A549 (cell line): Measurements from ENCODE around the gene ARHGAP10. TPM values are rescaled to one million over a fixed set of nuclear protein-coding genes. Genes with fewer than 3 reads are reported as not detected.
A peak's percentile ranks its signal among the peaks of the same experiment; 100 is the strongest.
"Not testable (repeated sequence)": the region's sequence is repeated elsewhere in the genome, so short reads cannot be mapped to it uniquely, and the experiment has no call there.

Experiments used
- ATAC-seq, 2 experiments: fragments of 200-7000 bp in 1 of 2; fragments of >200 bp in 1 of 2; cut with Nextera tagmentation in 1 of 2; cut with Tn5 transposase in 1 of 2; 3 replicates each; pipeline versions ENCODE4 v1.8.0 to v1.9.1; 2018 to 2020; ENCODE audit warnings: mild to moderate bottlenecking in 1 of 2, moderate library complexity in 1 of 2
- CTCF ChIA-PET: fragments of 300-600 bp; sonication (Branson Sonifier 250); formaldehyde crosslinking; extraction: SDS; loops from one replicate; lab custom pipeline; 2021; ENCODE audit warnings: antibody characterized with exemption, inconsistent platforms; lab: Yijun Ruan, JAX
- POLR2A ChIA-PET: fragments of 350-600 bp; formaldehyde crosslinking; extraction: SDS; loops from one replicate; lab custom pipeline; 2021; ENCODE audit warnings: antibody characterized with exemption, inconsistent platforms; lab: Yijun Ruan, JAX
- DNase-seq, 2 experiments: peaks; one replicate each; pipeline versions ENCODE4 v3.0.0 to v3.0.0-alpha.2; 2011 to 2016; ENCODE audit warnings: low read depth in 1 of 2, low spot score in 1 of 2
- FAIRE-seq: peaks from 2 replicates; lab custom pipeline; 2011; peaks lifted over from hg19 to GRCh38; lab: Jason Lieb, UNC
- H3K27ac ChIP-seq, 2 experiments: fragments of >200 bp; sonication (Bioruptor Twin); formaldehyde crosslinking; 3 replicates each; pipeline ENCODE4 v1.5.1; 2016 to 2017
- H3K4me1 ChIP-seq: fragments of >200 bp; sonication (Bioruptor Twin); formaldehyde crosslinking; 3 replicates; pipeline ENCODE4 v1.6.1; 2016
- H3K4me2 ChIP-seq: fragments of >200 bp; sonication (Bioruptor Twin); formaldehyde crosslinking; 3 replicates; pipeline ENCODE4 v1.6.1; 2016
- H3K4me3 ChIP-seq: fragments of >200 bp; sonication (Bioruptor Twin); formaldehyde crosslinking; 3 replicates; pipeline ENCODE4 v1.5.1; 2016
- H3K9me3 ChIP-seq: fragments of >200 bp; sonication (Bioruptor Twin); formaldehyde crosslinking; 3 replicates; pipeline ENCODE4 v1.6.1; 2016
- CBX8 ChIP-seq: fragments of 200-600 bp; sonication (generic); IDR thresholded peaks from 2 replicates; pipeline ENCODE4 v1.6.1; 2016
- CEBPB ChIP-seq, 2 experiments: fragments of >200 bp in 1 of 2; sonication (Bioruptor Twin) in 1 of 2; formaldehyde crosslinking in 1 of 2; IDR thresholded peaks; 2 replicates each; pipeline ENCODE4 v1.6.1; 2012 to 2016
- EP300 ChIP-seq, 2 experiments: fragments of >200 bp; sonication (Bioruptor Twin); formaldehyde crosslinking; IDR thresholded peaks; 2 replicates in 1 of 2; 3 replicates in 1 of 2; pipeline ENCODE4 v1.6.1; 2016 to 2017
- ESRRA ChIP-seq: fragments of 150-350 bp; IDR thresholded peaks from 2 replicates; pipeline ENCODE4 v1.6.1; 2014; ENCODE audit warnings: mild to moderate bottlenecking, low read length, borderline replicate concordance
- FOSB ChIP-seq: fragments of 250-450 bp; sonication (Bioruptor Pico); IDR thresholded peaks from 2 replicates; pipeline ENCODE4 v1.5.0; 2020; ENCODE audit warnings: mild to moderate bottlenecking, moderate library complexity
- HEYL ChIP-seq: fragments of 250-450 bp; sonication (Bioruptor Pico); IDR thresholded peaks from 2 replicates; pipeline ENCODE4 v1.8.0; 2021; ENCODE audit warnings: mild to moderate bottlenecking, moderate library complexity
- JUNB ChIP-seq: fragments of >200 bp; sonication (Bioruptor Twin); formaldehyde crosslinking; IDR thresholded peaks from 2 replicates; pipeline ENCODE4 v1.6.1; 2016
- MAZ ChIP-seq: fragments of 150-350 bp; IDR thresholded peaks from 2 replicates; pipeline ENCODE4 v1.6.1; 2014; ENCODE audit warnings: antibody characterized with exemption, low read depth, low read length, borderline replicate concordance
- POLR2A ChIP-seq: IDR thresholded peaks from 2 replicates; pipeline ENCODE4 v1.6.1; 2012; ENCODE audit warnings: mild to moderate bottlenecking, low read length
- SREBF2 ChIP-seq: fragments of 450-650 bp; IDR thresholded peaks from 2 replicates; pipeline ENCODE4 v1.6.1; 2014; ENCODE audit warnings: mild to moderate bottlenecking, moderate library complexity
- TFCP2L1 ChIP-seq: fragments of 250-450 bp; sonication (Bioruptor Pico); IDR thresholded peaks from 2 replicates; pipeline ENCODE4 v1.5.0; 2021; ENCODE audit warnings: mild to moderate bottlenecking
- TP53 ChIP-seq: fragments of 250-450 bp; sonication (Bioruptor Pico); IDR thresholded peaks from 2 replicates; pipeline ENCODE4 v1.5.0; 2021; ENCODE audit warnings: mild to moderate bottlenecking, moderate library complexity
- ZC3H11A ChIP-seq: fragments of 450-650 bp; IDR thresholded peaks from 2 replicates; pipeline ENCODE4 v1.6.1; 2014; ENCODE audit warnings: antibody characterized with exemption, mild to moderate bottlenecking
- ZFP36 ChIP-seq: fragments of 450-650 bp; IDR thresholded peaks from 2 replicates; pipeline ENCODE4 v1.6.1; 2014; ENCODE audit warnings: borderline replicate concordance; ENCODE audit not compliant: partially characterized antibody
- WGBS: methylation state at CpG from one replicate; pipeline ENCODE4 v1.1.6; 2017; ENCODE audit errors: missing lambda C conversion rate; 5-methylcytosine and 5-hydroxymethylcytosine counted together
- polyA plus RNA-seq, 4 experiments: library from polyadenylated mRNA; depleted of rRNA in 3 of 4; stranded (reverse); fragments of >200 nt; fragmentation: RNase III in 1 of 4; extraction: RNeasy Plus Mini Kit Qiagen cat#74134 plus additional on column Dnase treatment in 1 of 4; gene quantifications; 2 replicates in 3 of 4; 3 replicates in 1 of 4; pipeline ENCODE4 v1.2.3, GENCODE V29; 2011 to 2017
- TF ChIP-seq, protein P1 (sequence below): fragments of 250-450 bp; sonication (Bioruptor Pico); IDR thresholded peaks from 2 replicates; pipeline ENCODE4 v1.5.0; 2020; ENCODE audit warnings: low read depth, mild to moderate bottlenecking, moderate library complexity
- TF ChIP-seq, protein P2 (sequence below): IDR thresholded peaks from 2 replicates; pipeline ENCODE4 v1.6.1; 2012
- TF ChIP-seq, protein P3 (sequence below): IDR thresholded peaks from 2 replicates; pipeline ENCODE4 v1.6.1; 2012

The ARHGAP10 gene
- polyA plus RNA-seq, 2 of the 4 experiments (the other 2 are of a cell fraction) = 7.0 to 7.2 TPM

DNA sequence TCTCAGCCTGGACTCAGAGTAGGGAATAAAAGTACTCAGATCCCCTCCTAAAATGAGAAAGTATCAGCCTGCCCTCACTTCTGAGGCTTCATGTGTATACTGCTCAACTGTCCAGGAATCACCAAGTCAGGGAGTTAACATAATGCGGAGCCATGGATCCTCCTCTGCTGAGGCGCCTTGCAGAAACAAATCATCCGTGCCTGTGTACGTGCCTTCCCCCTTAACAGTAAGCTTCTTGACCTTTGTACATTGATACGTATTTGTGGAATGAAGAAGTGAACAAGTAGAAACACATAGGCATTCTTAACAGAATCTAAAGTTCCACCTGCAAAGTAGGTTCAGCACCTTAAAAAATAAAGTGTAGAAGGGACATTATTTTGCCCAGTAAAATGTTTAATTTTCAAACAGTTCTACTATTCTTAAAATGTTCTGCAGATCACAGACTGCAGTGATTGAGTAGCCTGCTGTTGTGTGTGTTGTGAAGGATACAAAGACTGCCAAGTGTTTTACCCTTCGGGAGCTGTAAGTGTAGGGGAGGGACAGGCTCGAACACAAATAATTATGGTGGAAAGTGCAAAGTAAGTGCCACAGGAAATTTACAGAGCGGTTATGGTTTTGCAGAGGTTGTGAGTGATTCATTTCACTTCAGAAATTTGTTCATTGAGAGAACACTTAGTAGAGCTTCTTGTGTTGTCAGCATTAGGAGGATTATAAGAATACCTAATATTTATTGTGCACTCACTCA, 61.9 kb downstream of the ARHGAP10 start:
- TF ChIP-seq EP300 (IDR thresholded peaks at IDR 0.05) (no peak), MAZ (no peak), TP53 (CRISPR knock-in tag) (no peak), ESRRA (no peak), ZC3H11A (no peak), JUNB (no peak), TFCP2L1 (CRISPR knock-in tag) (no peak), CBX8 (no peak), HEYL (CRISPR knock-in tag) (no peak), ZFP36 (no peak), FOSB (CRISPR knock-in tag) (no peak), CEBPB (IDR thresholded peaks at IDR 0.05) (no peak)
- TF ChIP-seq, protein P1, sequence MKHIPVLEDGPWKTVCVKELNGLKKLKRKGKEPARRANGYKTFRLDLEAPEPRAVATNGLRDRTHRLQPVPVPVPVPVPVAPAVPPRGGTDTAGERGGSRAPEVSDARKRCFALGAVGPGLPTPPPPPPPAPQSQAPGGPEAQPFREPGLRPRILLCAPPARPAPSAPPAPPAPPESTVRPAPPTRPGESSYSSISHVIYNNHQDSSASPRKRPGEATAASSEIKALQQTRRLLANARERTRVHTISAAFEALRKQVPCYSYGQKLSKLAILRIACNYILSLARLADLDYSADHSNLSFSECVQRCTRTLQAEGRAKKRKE (CRISPR knock-in tag) = no peak
- TF ChIP-seq, protein P2, sequence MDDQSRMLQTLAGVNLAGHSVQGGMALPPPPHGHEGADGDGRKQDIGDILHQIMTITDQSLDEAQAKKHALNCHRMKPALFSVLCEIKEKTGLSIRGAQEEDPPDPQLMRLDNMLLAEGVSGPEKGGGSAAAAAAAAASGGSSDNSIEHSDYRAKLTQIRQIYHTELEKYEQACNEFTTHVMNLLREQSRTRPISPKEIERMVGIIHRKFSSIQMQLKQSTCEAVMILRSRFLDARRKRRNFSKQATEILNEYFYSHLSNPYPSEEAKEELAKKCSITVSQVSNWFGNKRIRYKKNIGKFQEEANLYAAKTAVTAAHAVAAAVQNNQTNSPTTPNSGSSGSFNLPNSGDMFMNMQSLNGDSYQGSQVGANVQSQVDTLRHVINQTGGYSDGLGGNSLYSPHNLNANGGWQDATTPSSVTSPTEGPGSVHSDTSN = no peak
- 0 out of 6 replicates have a peak overlapping the region, but pooled peaks of 1 of the 2 experiments have one; percentile 5 for H3K27ac ChIP-seq
- no peak for DNase-seq
- POLR2A ChIA-PET = no interaction called here
- no peak for FAIRE-seq
- CTCF ChIA-PET = interaction anchor here (1.0 kb wide), 1 partner anchor 73 kb away, joined by 3 read pairs; no protein-coding TSS in a partner anchor
- peak overlapping the region; percentile 40 for H3K4me2 ChIP-seq
- H3K9me3 ChIP-seq = no peaks in the 10 kb centered on the region
- 47% methylated on average over 7 of the region's 8 CpGs for WGBS
- no peak overlapping the region for H3K4me3 ChIP-seq
- H3K4me1 ChIP-seq = peaks cover 28% of the 10 kb centered on the region
- peak in 1 of 2 experiments; percentile 70; a peak in 3 of 6 replicates for ATAC-seq

- no peaks in the 10 kb centered on the region for H3K9me3 ChIP-seq
- DNase-seq = no peak
- H3K27ac ChIP-seq = no peak overlapping the region
- no peak for TF ChIP-seq SREBF2
- no peak for ATAC-seq
- ChIA-PET POLR2A (no interaction called here), CTCF (interaction anchor here (1.0 kb wide), 1 partner anchor 73 kb away, joined by 3 read pairs; no protein-coding TSS in a partner anchor)
- H3K4me3 ChIP-seq = no peak overlapping the region
- peak overlapping the region; percentile 40; the same call in 2 of the 3 replicates for H3K4me2 ChIP-seq
- WGBS = 83% methylated on average over 1 of the region's 1 CpG
- H3K4me1 ChIP-seq = peaks cover 28% of the 10 kb centered on the region
- no peak for FAIRE-seq
These were observed 62.4 kb downstream of the ARHGAP10 start for GRCh38 chr4:147794314-147794680.

- FAIRE-seq = no peak
- WGBS = 72% methylated on average over 5 of the region's 5 CpGs
- Histone ChIP-seq H3K4me2 (no peak overlapping the region), H3K4me3 (no peak overlapping the region), H3K4me1 (peaks cover 25% of the 10 kb centered on the region), H3K9me3 (no peaks in the 10 kb centered on the region), H3K27ac (no peak overlapping the region)
- no peak for DNase-seq
- no peak for TF ChIP-seq POLR2A
- TF ChIP-seq, protein P3, sequence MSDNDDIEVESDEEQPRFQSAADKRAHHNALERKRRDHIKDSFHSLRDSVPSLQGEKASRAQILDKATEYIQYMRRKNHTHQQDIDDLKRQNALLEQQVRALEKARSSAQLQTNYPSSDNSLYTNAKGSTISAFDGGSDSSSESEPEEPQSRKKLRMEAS = no peak
- no peak for ATAC-seq
- ChIA-PET POLR2A (no interaction called here), CTCF (no interaction called here)
These were observed 63.0 kb downstream of the ARHGAP10 start for GRCh38 chr4:147794787-147795413.

- FAIRE-seq, H3K27ac ChIP-seq, H3K9me3 ChIP-seq, H3K4me1 ChIP-seq, H3K4me2 ChIP-seq, CTCF ChIA-PET, ATAC-seq, POLR2A ChIA-PET, DNase-seq, H3K4me3 ChIP-seq: not testable (repeated sequence)
- 95% methylated on average over 4 of the region's 4 CpGs for WGBS
These were observed 67.2 kb downstream of the ARHGAP10 start for GRCh38 chr4:147799057-147799456.
